K562 (cell line): ENCODE results near the gene DPF1.

ENCODE experiments used
- ARNT ChIP-seq, 2 experiments: fragments of 450-650 bp; IDR thresholded peaks; 2 replicates each; pipeline ENCODE4 v1.6.1; 2016; ENCODE audit warnings: mild to moderate bottlenecking in 1 of 2
- BRD9 ChIP-seq: fragments of 450-650 bp; IDR thresholded peaks from 2 replicates; pipeline ENCODE4 v1.6.1; 2018; ENCODE audit warnings: low read depth; ENCODE audit not compliant: partially characterized antibody
- GABPA ChIP-seq: fragments of 200-800 bp; sonication (Bioruptor generic); conservative IDR thresholded peaks from 2 replicates; pipeline ENCODE4 v1.6.1; 2016; ENCODE audit warnings: low read depth, missing genetic modification characterization, missing compliant biosample characterization
- MEF2A ChIP-seq: IDR thresholded peaks from 2 replicates; pipeline ENCODE4 v1.6.1; 2011; ENCODE audit warnings: low read depth, mild to moderate bottlenecking, low read length, moderate library complexity; ENCODE audit not compliant: control insufficient read depth
- ZNF316 ChIP-seq: fragments of 450-650 bp; IDR thresholded peaks from 2 replicates; pipeline ENCODE4 v1.6.1; 2016
- TF ChIP-seq, protein P1 (sequence below), 3 experiments: IDR thresholded peaks in 2 of 3; conservative IDR thresholded peaks in 1 of 3; 2 replicates each; pipeline ENCODE4 v1.5.1; 2011 to 2012; ENCODE audit warnings: low read length in 3 of 3, mild to moderate bottlenecking in 3 of 3, control low read depth in 2 of 3, improper control_type of control experiment in 1 of 3, inconsistent platforms in 1 of 3, low read depth in 1 of 3, mixed read lengths in 1 of 3, moderate library complexity in 1 of 3; ENCODE audit not compliant: insufficient read depth in 2 of 3

DNA sequence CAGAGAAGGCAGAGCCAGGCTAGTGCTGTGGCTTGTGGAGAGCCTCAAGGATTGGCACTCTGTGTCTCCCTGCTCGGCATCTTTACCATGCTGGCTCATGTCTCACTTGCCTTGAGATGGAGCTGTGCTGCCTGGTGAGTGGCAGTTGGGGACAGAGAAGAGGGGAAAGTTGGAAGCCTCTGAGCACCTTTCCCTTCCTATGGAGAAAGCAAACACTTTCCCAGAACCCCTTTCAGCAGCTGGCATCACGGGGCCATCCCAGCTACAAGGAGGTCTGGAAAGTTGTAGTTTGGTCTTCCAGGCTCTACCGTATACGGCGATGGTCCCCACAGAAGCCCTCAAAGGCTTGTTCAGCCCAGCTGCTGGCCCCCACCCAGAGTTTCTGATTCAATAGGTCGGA is 58.7 kb downstream of the DPF1 start:
- no peak for TF ChIP-seq ZNF316
- TF ChIP-seq GABPA (tag) = no peak
- TF ChIP-seq BRD9 = no peak
- TF ChIP-seq MEF2A = no peak
- TF ChIP-seq, protein P1, sequence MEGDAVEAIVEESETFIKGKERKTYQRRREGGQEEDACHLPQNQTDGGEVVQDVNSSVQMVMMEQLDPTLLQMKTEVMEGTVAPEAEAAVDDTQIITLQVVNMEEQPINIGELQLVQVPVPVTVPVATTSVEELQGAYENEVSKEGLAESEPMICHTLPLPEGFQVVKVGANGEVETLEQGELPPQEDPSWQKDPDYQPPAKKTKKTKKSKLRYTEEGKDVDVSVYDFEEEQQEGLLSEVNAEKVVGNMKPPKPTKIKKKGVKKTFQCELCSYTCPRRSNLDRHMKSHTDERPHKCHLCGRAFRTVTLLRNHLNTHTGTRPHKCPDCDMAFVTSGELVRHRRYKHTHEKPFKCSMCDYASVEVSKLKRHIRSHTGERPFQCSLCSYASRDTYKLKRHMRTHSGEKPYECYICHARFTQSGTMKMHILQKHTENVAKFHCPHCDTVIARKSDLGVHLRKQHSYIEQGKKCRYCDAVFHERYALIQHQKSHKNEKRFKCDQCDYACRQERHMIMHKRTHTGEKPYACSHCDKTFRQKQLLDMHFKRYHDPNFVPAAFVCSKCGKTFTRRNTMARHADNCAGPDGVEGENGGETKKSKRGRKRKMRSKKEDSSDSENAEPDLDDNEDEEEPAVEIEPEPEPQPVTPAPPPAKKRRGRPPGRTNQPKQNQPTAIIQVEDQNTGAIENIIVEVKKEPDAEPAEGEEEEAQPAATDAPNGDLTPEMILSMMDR (IDR thresholded peaks at IDR 0.05 in 2 of 3, conservative IDR thresholded peaks at IDR 0.05 in 1 of 3; ENCODE audit: insufficient read depth in 2 of 3, low read depth in 1 of 3, low read length in 3 of 3) = no peak
- no peak for TF ChIP-seq ARNT (IDR thresholded peaks at IDR 0.05)
